ENCODE results near the gene PRKCE. TPM values are rescaled to one million over a fixed set of nuclear protein-coding genes. Genes with fewer than 3 reads are reported as not detected.

The PRKCE gene
- total RNA-seq, 1 experiment from 2014 or later: 14.8 TPM

DNA sequence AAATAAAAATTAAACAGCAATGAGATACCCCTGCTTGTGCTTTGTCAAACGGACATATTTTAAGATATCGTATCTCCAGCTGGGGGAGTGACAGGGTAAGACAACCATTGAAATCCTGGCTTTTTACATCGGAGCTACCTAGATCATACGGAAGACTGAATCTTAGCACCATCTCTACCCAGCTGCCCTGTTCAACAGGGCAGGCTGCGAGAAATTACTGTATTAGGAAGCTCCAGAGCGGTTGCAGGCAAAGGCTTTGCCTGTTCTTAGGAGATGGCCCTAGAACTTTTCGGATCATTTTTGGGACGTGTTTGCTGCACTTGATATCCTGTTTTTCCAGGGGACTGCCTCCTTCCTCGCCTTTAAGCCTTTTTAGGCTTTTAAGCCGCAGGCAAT lies 2.0 kb upstream of the PRKCE start:
- POLR2A ChIA-PET: no interaction called here
- no peak for ATAC-seq

DNA sequence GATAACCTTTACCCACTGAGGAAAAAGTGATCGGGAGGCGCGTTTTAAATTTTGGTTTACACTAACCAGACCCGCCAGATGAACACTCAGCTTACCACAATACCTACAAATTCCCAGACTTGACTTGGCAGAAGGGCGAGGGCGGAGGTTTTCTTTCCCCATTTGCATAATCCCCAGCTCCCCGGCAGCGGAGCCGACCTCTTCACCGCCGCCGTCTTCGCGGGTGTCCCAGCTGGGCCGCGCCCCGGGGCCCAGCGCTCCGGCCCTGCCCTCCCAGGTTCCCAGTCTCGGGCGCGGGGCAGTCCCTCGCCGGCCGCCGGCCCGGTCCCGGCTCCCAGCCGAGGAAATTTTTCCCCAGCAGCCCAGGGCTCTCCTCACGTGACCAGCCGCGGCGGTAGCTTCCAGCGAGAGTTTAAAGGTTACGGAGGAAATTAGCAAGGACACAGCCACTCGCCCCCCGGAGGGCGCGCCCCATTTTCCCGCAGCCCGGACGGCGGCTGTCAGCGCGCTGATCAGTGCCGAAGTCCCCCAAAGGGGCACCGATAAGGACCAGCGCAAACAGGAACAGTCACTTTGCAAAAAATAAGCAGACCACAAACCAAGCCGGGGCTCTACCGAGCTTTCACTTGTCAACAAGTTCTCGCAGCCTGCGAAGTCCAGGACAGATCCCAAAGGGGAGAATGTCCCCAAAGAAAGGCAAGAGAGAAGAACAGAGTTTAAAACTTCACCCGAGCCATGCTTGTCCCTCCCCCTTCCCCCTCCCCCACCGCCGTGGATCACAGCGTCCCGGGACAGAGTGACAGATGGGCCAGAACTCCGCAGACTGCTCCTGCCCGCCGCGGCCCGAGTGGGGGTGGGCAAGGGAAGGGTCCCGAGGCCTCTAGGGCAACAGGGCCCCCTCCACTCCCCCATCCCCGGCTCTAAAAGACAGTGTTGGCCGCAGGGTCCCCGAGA lies 1.3 kb upstream of the PRKCE start:
- intact Hi-C loops (cut with micrococcal nuclease): loop anchor here (2.0 kb wide), 1 partner anchor 25 kb away; no protein-coding TSS in a partner anchor
- Histone ChIP-seq H4K20me1 (ENCODE audit: insufficient read depth) (no peaks in the 10 kb centered on the region), H3K9me3 (ENCODE audit: control insufficient read depth in 1 of 2, insufficient read depth in 1 of 2, low read depth in 1 of 2, low read length in 2 of 2) (no peaks in the 10 kb centered on the region), H3K79me2 (ENCODE audit: insufficient read depth, low read length) (peaks cover 34% of the 10 kb centered on the region), H3K27me3 (ENCODE audit: insufficient read depth, low read length) (no peaks in the 10 kb centered on the region), H3K9me2 (ENCODE audit: insufficient read depth) (no peaks in the 10 kb centered on the region), H3K9ac (ENCODE audit: low read length) (peak overlapping the region; percentile 76), H3K4me3 (replicated peaks in 1 of 2; ENCODE audit: low read depth in 1 of 2, low read length in 2 of 2) (peak overlapping the region; percentile 74 to 84), H2AFZ (ENCODE audit: low read depth, low read length, poor library complexity, severe bottlenecking) (peak overlapping the region; percentile 62), H3K4me1 (ENCODE audit: control insufficient read depth in 1 of 2, insufficient read depth in 2 of 2, low read length in 2 of 2) (peaks cover 9 to 16% of the 10 kb centered on the region in 2 experiments), H3K36me3 (ENCODE audit: control insufficient read depth in 1 of 2, insufficient read depth in 2 of 2, low read length in 2 of 2) (no peaks in the 10 kb centered on the region), H3K27ac (ENCODE audit: low read depth, low read length) (peak overlapping the region; percentile 81), H3K4me2 (ENCODE audit: low read length) (peak overlapping the region; percentile 94)
- no TSS peak for BruUV-seq (replicated peaks)
- DNase-seq (ENCODE audit: low read depth, low spot score) (no peak), ATAC-seq (peak; percentile 44)
- RAD21 ChIA-PET (ENCODE audit: low non-redundant PET in 1 of 2, low total read pairs in 2 of 2, uncharacterized antibody in 2 of 2, unreplicated experiment in 2 of 2): no interaction called here
- peak; percentile 28; the same call in 1 of the 2 replicates for TF ChIP-seq POLR2AphosphoS5 (IDR thresholded peaks at IDR 0.05; ENCODE audit: low read depth, low read length)
- TF ChIP-seq, protein P1, sequence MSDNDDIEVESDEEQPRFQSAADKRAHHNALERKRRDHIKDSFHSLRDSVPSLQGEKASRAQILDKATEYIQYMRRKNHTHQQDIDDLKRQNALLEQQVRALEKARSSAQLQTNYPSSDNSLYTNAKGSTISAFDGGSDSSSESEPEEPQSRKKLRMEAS (IDR thresholded peaks at IDR 0.05): peak; percentile 63
- TF ChIP-seq, protein P2, sequence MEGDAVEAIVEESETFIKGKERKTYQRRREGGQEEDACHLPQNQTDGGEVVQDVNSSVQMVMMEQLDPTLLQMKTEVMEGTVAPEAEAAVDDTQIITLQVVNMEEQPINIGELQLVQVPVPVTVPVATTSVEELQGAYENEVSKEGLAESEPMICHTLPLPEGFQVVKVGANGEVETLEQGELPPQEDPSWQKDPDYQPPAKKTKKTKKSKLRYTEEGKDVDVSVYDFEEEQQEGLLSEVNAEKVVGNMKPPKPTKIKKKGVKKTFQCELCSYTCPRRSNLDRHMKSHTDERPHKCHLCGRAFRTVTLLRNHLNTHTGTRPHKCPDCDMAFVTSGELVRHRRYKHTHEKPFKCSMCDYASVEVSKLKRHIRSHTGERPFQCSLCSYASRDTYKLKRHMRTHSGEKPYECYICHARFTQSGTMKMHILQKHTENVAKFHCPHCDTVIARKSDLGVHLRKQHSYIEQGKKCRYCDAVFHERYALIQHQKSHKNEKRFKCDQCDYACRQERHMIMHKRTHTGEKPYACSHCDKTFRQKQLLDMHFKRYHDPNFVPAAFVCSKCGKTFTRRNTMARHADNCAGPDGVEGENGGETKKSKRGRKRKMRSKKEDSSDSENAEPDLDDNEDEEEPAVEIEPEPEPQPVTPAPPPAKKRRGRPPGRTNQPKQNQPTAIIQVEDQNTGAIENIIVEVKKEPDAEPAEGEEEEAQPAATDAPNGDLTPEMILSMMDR (IDR thresholded peaks at IDR 0.05 in 2 of 3, conservative IDR thresholded peaks at IDR 0.05 in 1 of 3; ENCODE audit: borderline replicate concordance in 1 of 3, insufficient read depth in 1 of 3, low read depth in 2 of 3, low read length in 2 of 3): no peak
- CTCF ChIA-PET: interaction anchor here (0.6 to 1.4 kb wide), 6 partner anchors 16 to 287 kb away, joined by 3 to 5 read pairs (median 3); no protein-coding TSS in a partner anchor
- POLR2A ChIA-PET: no interaction called here

More for the DNA sequence above, 2.0 kb upstream of the PRKCE start:
- Histone ChIP-seq H3K9me3 (ENCODE audit: control insufficient read depth in 1 of 2, insufficient read depth in 1 of 2, low read depth in 1 of 2, low read length in 2 of 2) (no peaks in the 10 kb centered on the region), H3K36me3 (ENCODE audit: control insufficient read depth in 1 of 2, insufficient read depth in 2 of 2, low read length in 2 of 2) (no peaks in the 10 kb centered on the region), H3K4me1 (ENCODE audit: control insufficient read depth in 1 of 2, insufficient read depth in 2 of 2, low read length in 2 of 2) (peaks cover 9 to 16% of the 10 kb centered on the region in 2 experiments), H3K27me3 (ENCODE audit: insufficient read depth, low read length) (no peaks in the 10 kb centered on the region), H3K9ac (ENCODE audit: low read length) (peak overlapping the region; percentile 76), H3K9me2 (ENCODE audit: insufficient read depth) (no peaks in the 10 kb centered on the region), H3K27ac (ENCODE audit: low read depth, low read length) (no peak overlapping the region), H4K20me1 (ENCODE audit: insufficient read depth) (no peaks in the 10 kb centered on the region), H2AFZ (ENCODE audit: low read depth, low read length, poor library complexity, severe bottlenecking) (no peak overlapping the region), H3K4me3 (replicated peaks in 1 of 2; ENCODE audit: low read depth in 1 of 2, low read length in 2 of 2) (peak overlapping the region; percentile 74 to 84), H3K79me2 (ENCODE audit: insufficient read depth, low read length) (peaks cover 29% of the 10 kb centered on the region), H3K4me2 (ENCODE audit: low read length) (peak overlapping the region; percentile 94)
- no peak for DNase-seq (ENCODE audit: low read depth, low spot score)
- TF ChIP-seq RAD21 (IDR thresholded peaks at IDR 0.05; ENCODE audit: low read depth) (peak; percentile 41; the same call in 1 of the 2 replicates), CBX3 (IDR thresholded peaks at IDR 0.05; ENCODE audit: low read depth) (no peak), EZH2phosphoT487 (IDR thresholded peaks at IDR 0.05; ENCODE audit: borderline replicate concordance) (no peak)
- ChIA-PET RAD21 (ENCODE audit: low non-redundant PET in 1 of 2, low total read pairs in 2 of 2, uncharacterized antibody in 2 of 2, unreplicated experiment in 2 of 2) (no interaction called here), CTCF (interaction anchor here (0.9 to 1.4 kb wide), 4 partner anchors 16 to 288 kb away, joined by 3 to 5 read pairs (median 4); no protein-coding TSS in a partner anchor)
- TSS peak; percentile 67 for BruUV-seq (replicated peaks)
- intact Hi-C loops (cut with micrococcal nuclease): no loop called here
